HepG2 (cell line): ENCODE measurements around the gene ADGRL3. TPM values are rescaled to one million over a fixed set of nuclear protein-coding genes. Genes with fewer than 3 reads are reported as not detected.

Source experiments
- ATAC-seq: fragments of 200-7000 bp; cut with Tn5 transposase; 3 replicates; pipeline ENCODE4 v1.9.1; 2020; ENCODE audit warnings: mild to moderate bottlenecking, moderate library complexity
- BruUV-seq: library from RNA; stranded (reverse); fragments of 400-500 nt; replicated peaks from 2 replicates; lab custom pipeline; 2021; lab: Mats Ljungman, UMichigan
- CTCF ChIA-PET: fragments of 300-600 bp; formaldehyde crosslinking; extraction: SDS; loops from one replicate; lab custom pipeline; 2021; ENCODE audit warnings: low total read pairs, inconsistent platforms, low intra/inter-chr PET ratio; lab: Yijun Ruan, JAX
- POLR2A ChIA-PET: fragments of 350-600 bp; sonication (Branson Sonifier 250); formaldehyde crosslinking; loops from one replicate; lab custom pipeline; 2020; ENCODE audit warnings: antibody characterized with exemption, inconsistent platforms; lab: Yijun Ruan, JAX
- DNase-seq: peaks from one replicate; pipeline ENCODE4 v3.0.0-alpha.2; 2015; ENCODE audit warnings: low spot score
- FAIRE-seq: peaks from 3 replicates; lab custom pipeline; 2011; peaks lifted over from hg19 to GRCh38; lab: Jason Lieb, UNC
- H2AFZ ChIP-seq: one replicate; pipeline ENCODE4 v1.6.1; 2011; ENCODE audit warnings: low read length, inconsistent platforms
- H3K27ac ChIP-seq: fragments of 300-600 bp; 3 replicates; pipeline ENCODE4 v1.8.0; 2011; ENCODE audit warnings: mixed run types, mild to moderate bottlenecking, mixed read lengths, low read length, inconsistent platforms; ENCODE audit not compliant: insufficient read depth; ENCODE audit errors: extremely low read length
- H3K27me3 ChIP-seq, 2 experiments: fragments of 200-600 bp in 1 of 2; 2 replicates in 1 of 2; 3 replicates in 1 of 2; pipeline versions ENCODE4 v1.6.0 to v1.8.0; 2011; ENCODE audit warnings: low read length in 2 of 2, mild to moderate bottlenecking in 2 of 2, moderate library complexity in 2 of 2, inconsistent platforms in 1 of 2; ENCODE audit not compliant: insufficient read depth in 2 of 2, control insufficient read depth in 1 of 2
- H3K36me3 ChIP-seq, 2 experiments: fragments of 200-600 bp in 1 of 2; replicated peaks in 1 of 2; 2 replicates in 1 of 2; 3 replicates in 1 of 2; pipeline versions ENCODE4 v1.5.1 to v1.8.0; 2011; ENCODE audit warnings: low read length in 2 of 2, inconsistent platforms in 1 of 2; ENCODE audit not compliant: insufficient read depth in 2 of 2, control insufficient read depth in 1 of 2
- H3K4me1 ChIP-seq: 2 replicates; pipeline ENCODE4 v1.5.1; 2012; ENCODE audit warnings: low read length, inconsistent platforms; ENCODE audit not compliant: insufficient read depth
- H3K4me2 ChIP-seq: 2 replicates; pipeline ENCODE4 v1.6.0; 2011; ENCODE audit warnings: low read depth, low read length, inconsistent platforms
- H3K4me3 ChIP-seq, 3 experiments: fragments of 200-600 bp in 1 of 3; sonication (generic), shearing (Covaris generic) in 1 of 3; replicated peaks in 1 of 3; 2 replicates each; pipeline ENCODE4 v1.5.1; 2011 to 2016; ENCODE audit warnings: low read length in 3 of 3, inconsistent platforms in 2 of 3, low read depth in 2 of 3, mild to moderate bottlenecking in 2 of 3, control low read depth in 1 of 3, mixed read lengths in 1 of 3; ENCODE audit not compliant: insufficient read depth in 1 of 3
- H3K79me2 ChIP-seq: one replicate; pipeline ENCODE4 v1.6.1; 2011; ENCODE audit warnings: low read length, inconsistent platforms; ENCODE audit not compliant: insufficient read depth
- H3K9ac ChIP-seq: 2 replicates; pipeline ENCODE4 v1.6.0; 2011; ENCODE audit warnings: mild to moderate bottlenecking, low read depth, low read length, inconsistent platforms; ENCODE audit not compliant: insufficient read depth
- H3K9me3 ChIP-seq: 2 replicates; pipeline ENCODE4 v1.5.1; 2012; ENCODE audit warnings: mild to moderate bottlenecking, low read length
- H4K20me1 ChIP-seq: 2 replicates; pipeline ENCODE4 v1.6.0; 2011; ENCODE audit warnings: inconsistent platforms, mild to moderate bottlenecking, low read length, moderate library complexity; ENCODE audit not compliant: insufficient read depth
- ARNT2 ChIP-seq: sonication (generic); formaldehyde crosslinking; IDR thresholded peaks from 2 replicates; pipeline ENCODE4 v1.8.0; 2022; ENCODE audit warnings: mild to moderate bottlenecking, low read depth, missing genetic modification reagents, moderate library complexity
- CBFB ChIP-seq: sonication (generic); formaldehyde crosslinking; IDR thresholded peaks from 2 replicates; pipeline ENCODE4 v1.4.0; 2020; ENCODE audit warnings: missing genetic modification reagents
- CCDC6 ChIP-seq: sonication (generic); formaldehyde crosslinking; IDR thresholded peaks from 2 replicates; pipeline ENCODE4 v1.8.1; 2022; ENCODE audit warnings: mild to moderate bottlenecking, missing genetic modification reagents, moderate library complexity
- HDAC2 ChIP-seq: sonication (generic); formaldehyde crosslinking; IDR thresholded peaks from 2 replicates; pipeline ENCODE4 v1.4.0; 2020; ENCODE audit warnings: missing genetic modification reagents
- HHEX ChIP-seq: IDR thresholded peaks from 2 replicates; pipeline ENCODE4 v1.6.1; 2016; ENCODE audit warnings: control low read depth
- ISL2 ChIP-seq: sonication (generic); formaldehyde crosslinking; IDR thresholded peaks from 2 replicates; pipeline ENCODE4 v1.5.0; 2020; ENCODE audit warnings: missing genetic modification reagents
- MTF2 ChIP-seq: sonication (generic); formaldehyde crosslinking; IDR thresholded peaks from 2 replicates; pipeline ENCODE4 v1.5.0; 2020; ENCODE audit warnings: missing genetic modification reagents, borderline replicate concordance
- SALL1 ChIP-seq: sonication (generic); formaldehyde crosslinking; IDR thresholded peaks from 2 replicates; pipeline ENCODE4 v1.8.0; 2022; ENCODE audit warnings: mild to moderate bottlenecking, missing genetic modification reagents
- ZFY ChIP-seq: sonication (generic); formaldehyde crosslinking; IDR thresholded peaks from 2 replicates; pipeline ENCODE4 v1.4.0; 2020; ENCODE audit warnings: missing genetic modification reagents
- ZNF292 ChIP-seq: sonication (generic); formaldehyde crosslinking; IDR thresholded peaks from 2 replicates; pipeline ENCODE4 v1.8.1; 2022; ENCODE audit warnings: mild to moderate bottlenecking, low read depth, missing genetic modification reagents, borderline replicate concordance
- ZNF317 ChIP-seq: sonication (generic); formaldehyde crosslinking; IDR thresholded peaks from 2 replicates; pipeline ENCODE4 v1.5.0; 2020; ENCODE audit warnings: mild to moderate bottlenecking, missing genetic modification reagents
- ZNF343 ChIP-seq: sonication (generic); formaldehyde crosslinking; IDR thresholded peaks from 2 replicates; pipeline ENCODE4 v1.4.0; 2020; ENCODE audit warnings: mild to moderate bottlenecking, missing genetic modification reagents
- ZNF839 ChIP-seq: sonication (generic); formaldehyde crosslinking; IDR thresholded peaks from 2 replicates; pipeline ENCODE4 v1.4.0; 2020; ENCODE audit warnings: missing genetic modification reagents, mild to moderate bottlenecking, borderline replicate concordance
- WGBS: methylation state at CpG from one replicate; pipeline ENCODE4 v1.1.6; 2017; ENCODE audit warnings: low lambda C conversion rate; 5-methylcytosine and 5-hydroxymethylcytosine counted together
- in situ Hi-C: cut with HindIII; loops from 2 replicates; pipeline ENCODE4 v1.10.0; 2017; ENCODE audit warnings: low pct_unique_long_range_greater_than_20kb; ENCODE audit not compliant: extremely low pct_ligation_motif_present
- intact Hi-C: fragments of 100-400 bp; cut with micrococcal nuclease; formaldehyde crosslinking; loops from one replicate; pipeline ENCODE4 v1.10.0; 2022; ENCODE audit not compliant: unreplicated experiment
- polyA plus RNA-seq, 8 experiments: library from polyadenylated mRNA; depleted of rRNA in 3 of 8; stranded (reverse) in 7 of 8; unstranded in 1 of 8; fragments of >200 nt; fragmentation: Illumina TruSeq in 4 of 8; extraction: Trizol in 4 of 8; gene quantifications; 2 replicates each; pipeline versions ENCODE4 v1.2.1 to v1.2.3, GENCODE V29; 2011 to 2016; ENCODE audit warnings: low read depth in 4 of 8, missing spikeins in 1 of 8, mixed read lengths in 1 of 8; ENCODE audit not compliant: insufficient read depth in 1 of 8
- total RNA-seq, 5 experiments: library from RNA; depleted of rRNA; stranded (reverse); fragments of >200 nt; fragmentation: Illumina TruSeq; extraction: Trizol; gene quantifications; 2 replicates each; pipeline ENCODE4 v1.2.3, GENCODE V29; 2016; ENCODE audit warnings: low read depth in 1 of 5
- TF ChIP-seq, protein P1 (sequence below): sonication (generic); formaldehyde crosslinking; IDR thresholded peaks from 2 replicates; pipeline ENCODE4 v1.4.0; 2020; ENCODE audit warnings: low read depth, mild to moderate bottlenecking, missing genetic modification reagents
- TF ChIP-seq, protein P2 (sequence below), 2 experiments: fragments of 450-650 bp in 1 of 2; sonication (generic) in 1 of 2; formaldehyde crosslinking; IDR thresholded peaks; 2 replicates each; pipeline versions ENCODE4 v1.5.0 to v1.8.0; 2020 to 2022; ENCODE audit warnings: mild to moderate bottlenecking in 1 of 2, missing genetic modification reagents in 1 of 2

The ADGRL3 gene
- total and polyA plus RNA-seq, 2 of the 13 experiments (the other 11 are each of a cell fraction or from before 2014, with no cell fraction given) = 0.04 to 0.05 TPM

DNA sequence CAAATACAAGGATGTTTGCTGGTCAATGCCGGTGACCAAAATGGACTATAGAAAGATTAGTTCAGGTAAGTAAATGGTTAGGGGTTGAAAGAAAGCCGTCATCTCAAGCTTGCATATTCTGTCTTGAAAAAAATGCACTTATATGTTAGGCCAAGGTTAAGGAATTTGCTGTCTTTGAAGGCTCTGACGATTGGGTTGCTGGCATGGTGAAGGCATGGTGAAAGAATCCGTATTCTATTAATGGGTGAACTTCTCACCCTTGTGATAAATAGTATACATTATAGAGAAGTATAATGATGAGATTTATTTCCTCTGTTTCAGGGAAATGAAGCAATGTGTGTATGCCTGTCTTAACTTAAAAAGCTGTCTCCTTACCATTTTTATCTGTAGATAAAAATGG, 132.6 kb downstream of the ADGRL3 start:
- POLR2A ChIA-PET = no interaction called here

GRCh38 chr4:61333490-61333889, 133.4 kb downstream of the ADGRL3 start:
- TF ChIP-seq ZNF839 (CRISPR knock-in tag) = no peak
- TF ChIP-seq HHEX (CRISPR knock-in tag) = no peak
- TF ChIP-seq, protein P1, sequence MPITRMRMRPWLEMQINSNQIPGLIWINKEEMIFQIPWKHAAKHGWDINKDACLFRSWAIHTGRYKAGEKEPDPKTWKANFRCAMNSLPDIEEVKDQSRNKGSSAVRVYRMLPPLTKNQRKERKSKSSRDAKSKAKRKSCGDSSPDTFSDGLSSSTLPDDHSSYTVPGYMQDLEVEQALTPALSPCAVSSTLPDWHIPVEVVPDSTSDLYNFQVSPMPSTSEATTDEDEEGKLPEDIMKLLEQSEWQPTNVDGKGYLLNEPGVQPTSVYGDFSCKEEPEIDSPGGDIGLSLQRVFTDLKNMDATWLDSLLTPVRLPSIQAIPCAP (CRISPR knock-in tag) = no peak
- TF ChIP-seq SALL1 (CRISPR knock-in tag) = no peak
- no peak for TF ChIP-seq ZNF317 (CRISPR knock-in tag)
- TF ChIP-seq ZFY (CRISPR knock-in tag) = no peak
- TF ChIP-seq ARNT2 (CRISPR knock-in tag) = no peak
- no peak for TF ChIP-seq ISL2 (CRISPR knock-in tag)
- no peak for TF ChIP-seq CCDC6 (CRISPR knock-in tag)
- TF ChIP-seq ZNF343 (CRISPR knock-in tag) = no peak
- TF ChIP-seq, protein P2, sequence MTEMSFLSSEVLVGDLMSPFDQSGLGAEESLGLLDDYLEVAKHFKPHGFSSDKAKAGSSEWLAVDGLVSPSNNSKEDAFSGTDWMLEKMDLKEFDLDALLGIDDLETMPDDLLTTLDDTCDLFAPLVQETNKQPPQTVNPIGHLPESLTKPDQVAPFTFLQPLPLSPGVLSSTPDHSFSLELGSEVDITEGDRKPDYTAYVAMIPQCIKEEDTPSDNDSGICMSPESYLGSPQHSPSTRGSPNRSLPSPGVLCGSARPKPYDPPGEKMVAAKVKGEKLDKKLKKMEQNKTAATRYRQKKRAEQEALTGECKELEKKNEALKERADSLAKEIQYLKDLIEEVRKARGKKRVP (CRISPR knock-in tag; IDR thresholded peaks at IDR 0.05) = no peak
- no peak for TF ChIP-seq HDAC2 (CRISPR knock-in tag)
- TF ChIP-seq MTF2 = no peak
- no peak for TF ChIP-seq ZNF292
- TF ChIP-seq, all 625 proteins: peak for 0
- WGBS = 9% methylated on average over 1 of the region's 1 CpG
- POLR2A ChIA-PET = no interaction called here
- H3K9ac ChIP-seq = no peak overlapping the region
- no peaks in the 10 kb centered on the region for H3K27me3 ChIP-seq
- H3K9me3 ChIP-seq = no peaks in the 10 kb centered on the region
- no peak overlapping the region for H3K27ac ChIP-seq
- no peak overlapping the region for H3K4me3 ChIP-seq
- ATAC-seq = no peak
- CTCF ChIA-PET = no interaction called here
- intact Hi-C loops (no loop called here), in situ Hi-C loops (no loop called here)
- H3K79me2 ChIP-seq = no peaks in the 10 kb centered on the region
- H4K20me1 ChIP-seq = no peaks in the 10 kb centered on the region
- no peak overlapping the region for H3K4me2 ChIP-seq
- H3K36me3 ChIP-seq = no peaks in the 10 kb centered on the region
- H3K4me1 ChIP-seq = no peaks in the 10 kb centered on the region
- FAIRE-seq = no peak
- DNase-seq = no peak
- no TSS peak for BruUV-seq
- H2AFZ ChIP-seq = no peak overlapping the region

More for the DNA sequence above, 132.6 kb downstream of the ADGRL3 start:
- CTCF ChIA-PET = no interaction called here
- Histone ChIP-seq H3K4me2 (no peak overlapping the region), H3K27me3 (no peaks in the 10 kb centered on the region), H3K79me2 (no peaks in the 10 kb centered on the region), H3K9me3 (no peaks in the 10 kb centered on the region), H4K20me1 (no peaks in the 10 kb centered on the region), H3K9ac (no peak overlapping the region), H3K36me3 (no peaks in the 10 kb centered on the region), H3K4me1 (no peaks in the 10 kb centered on the region), H3K4me3 (no peak overlapping the region), H2AFZ (no peak overlapping the region), H3K27ac (no peak overlapping the region)
- intact Hi-C loops = no loop called here
- no peak for TF ChIP-seq CBFB (CRISPR knock-in tag)
- BruUV-seq = no TSS peak
- DNase-seq (no peak), ATAC-seq (no peak), FAIRE-seq (no peak)
- WGBS = 13% methylated on average over 4 of the region's 4 CpGs
- in situ Hi-C loops = no loop called here
